Embryonic facial prominence (tissue), 1 donor: ENCODE results near the gene SERPINA5.
"Not testable (repeated sequence)": the region's sequence is repeated elsewhere in the genome, so short reads cannot be mapped to it uniquely, and the experiment has no call there.

Experiments used
- DNase-seq: peaks from one replicate; pipeline ENCODE4 v3.0.0-alpha.2; 2016; ENCODE audit errors: extremely low spot score

SERPINA5 gene

DNA sequence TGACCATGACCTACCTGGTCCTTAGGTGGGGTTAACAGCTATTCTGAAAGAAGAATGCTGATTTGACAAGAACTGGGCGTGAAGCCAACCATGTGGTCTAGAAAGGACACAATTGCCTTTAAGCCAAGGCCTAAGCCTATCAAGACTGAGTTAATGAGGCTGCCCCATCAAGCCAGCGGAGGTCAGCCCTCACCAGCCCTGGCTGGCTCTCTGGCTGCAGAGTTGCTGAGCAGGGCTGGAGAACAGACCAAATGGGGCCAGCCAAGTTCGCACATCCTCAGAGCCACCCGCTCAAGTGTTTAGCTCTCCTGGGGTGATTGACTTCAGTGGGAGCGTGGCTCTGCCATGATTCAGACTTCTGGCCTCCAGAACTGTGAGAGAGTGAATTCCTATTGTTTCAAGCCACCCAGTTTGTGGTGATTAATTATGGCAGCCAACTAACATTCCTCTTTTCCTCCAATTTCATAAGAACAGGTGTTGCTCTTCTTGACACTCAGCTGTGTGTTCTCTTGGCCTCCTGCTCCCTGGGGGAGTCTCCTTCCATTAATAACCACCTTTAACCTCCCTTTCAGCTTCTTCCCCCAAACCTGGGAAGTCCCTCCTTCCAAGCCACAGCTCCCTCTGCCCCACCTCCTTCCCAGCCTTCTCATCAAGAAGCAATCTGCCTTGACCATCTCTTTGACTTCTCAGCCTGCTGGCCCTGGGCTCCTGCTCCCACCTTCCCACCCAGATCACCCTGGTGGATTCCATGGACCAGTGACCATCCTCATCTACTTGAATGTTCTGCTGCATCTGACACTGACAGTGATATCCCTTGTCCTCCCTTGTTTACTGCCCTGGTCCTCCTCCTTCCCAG, 5.3 kb upstream of the SERPINA5 start:
- DNase-seq = no peak

DNA sequence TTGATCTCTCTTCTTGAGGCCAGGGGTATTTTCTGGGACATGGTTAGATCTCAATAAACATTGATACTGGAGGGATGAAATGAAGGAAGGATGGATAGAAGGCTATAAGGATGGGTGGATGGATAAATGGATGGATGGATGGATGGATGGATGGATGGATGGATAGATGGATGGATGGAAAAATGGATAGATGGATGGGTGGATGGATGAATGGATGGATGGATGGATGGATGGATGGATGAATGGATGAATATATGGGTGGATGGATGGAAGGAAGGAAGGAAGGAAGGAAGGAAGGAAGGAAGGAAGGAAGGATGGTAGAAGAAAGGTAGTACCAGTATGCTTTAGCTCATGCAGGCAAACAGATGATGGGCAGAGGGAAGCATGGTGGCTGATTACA, 3.8 kb upstream of the SERPINA5 start:
- DNase-seq = not testable (repeated sequence)

- no peak for DNase-seq
Observed at GRCh38 chr14:94578712-94579111, 2.5 kb upstream of the SERPINA5 start.

- no peak for DNase-seq
Observed at GRCh38 chr14:94582199-94582750, 1.0 kb downstream of the SERPINA5 start.

- no peak for DNase-seq
Observed at GRCh38 chr14:94582851-94583250, 1.6 kb downstream of the SERPINA5 start.

DNA sequence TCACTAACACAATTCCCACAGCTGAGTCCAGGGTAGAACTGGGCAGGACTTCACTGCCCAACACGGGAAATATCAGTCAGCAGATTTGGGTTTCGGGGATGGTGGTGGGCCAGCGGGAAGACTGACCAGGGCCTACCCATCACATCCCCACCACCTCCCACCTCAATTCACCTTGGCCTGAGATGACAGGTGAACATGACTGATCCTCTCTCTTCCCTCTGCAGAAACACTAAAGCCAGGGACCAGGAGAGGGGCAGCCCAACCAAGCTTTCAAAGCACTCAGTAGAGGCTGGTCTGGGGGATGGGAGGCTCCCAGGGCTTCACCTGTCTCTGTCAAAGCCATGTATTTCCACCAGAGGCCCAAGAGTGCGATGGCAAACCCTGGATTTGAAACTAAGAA, 2.3 kb downstream of the SERPINA5 start:
- no peak for DNase-seq

DNA sequence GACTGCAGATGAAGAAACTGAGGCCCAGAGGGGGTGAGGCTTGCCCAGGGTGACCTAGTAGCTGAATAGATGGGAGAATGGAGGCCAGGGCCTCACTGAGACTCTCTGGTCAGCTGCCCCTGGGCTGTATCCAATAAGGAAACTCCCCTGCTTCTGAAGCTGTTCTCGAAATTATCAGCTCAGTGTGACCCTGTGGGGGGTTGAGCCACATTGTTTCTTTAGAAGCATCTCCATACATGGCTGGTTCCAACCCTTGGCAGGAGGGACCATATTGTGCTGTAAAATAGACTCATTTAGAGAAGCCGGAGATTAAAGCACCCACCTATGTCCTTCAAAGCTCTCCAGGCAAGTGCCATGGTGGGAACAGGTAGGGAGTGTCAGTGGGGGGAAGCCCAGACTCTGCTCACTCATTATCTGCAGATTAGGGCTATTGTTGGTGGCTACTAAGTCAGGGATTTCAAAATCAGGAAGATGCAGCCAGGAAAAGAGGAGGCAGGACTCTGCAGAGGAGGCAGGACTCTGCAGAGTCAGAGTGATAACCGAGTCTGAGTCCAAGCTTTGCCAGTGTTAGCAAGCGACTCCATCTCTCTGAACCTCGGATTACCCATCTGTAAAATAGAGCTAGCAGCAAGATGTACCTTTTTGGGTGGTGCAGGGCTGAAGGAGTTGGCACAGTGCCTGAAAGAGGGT, 3.5 kb downstream of the SERPINA5 start:
- no peak for DNase-seq

DNA sequence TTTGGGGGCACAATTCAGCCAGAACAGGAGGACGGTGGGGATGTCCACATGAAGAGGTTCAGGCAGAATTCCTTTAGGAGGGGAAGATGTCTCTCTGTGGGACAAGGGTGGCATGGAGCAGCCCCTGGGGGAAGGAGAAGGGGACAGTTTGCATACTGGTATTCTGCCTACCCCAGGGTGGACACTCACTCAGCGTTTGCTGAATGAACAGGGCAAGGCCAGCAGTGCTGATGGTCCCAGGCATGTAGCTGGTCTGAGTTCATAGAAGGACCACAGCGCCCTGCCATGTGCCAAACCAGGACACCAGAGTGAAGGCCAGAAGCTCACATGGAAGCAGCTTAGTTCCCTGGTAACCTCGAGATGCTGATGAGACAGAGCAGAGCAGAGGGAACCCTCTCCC, 5.4 kb downstream of the SERPINA5 start:
- no peak for DNase-seq

DNA sequence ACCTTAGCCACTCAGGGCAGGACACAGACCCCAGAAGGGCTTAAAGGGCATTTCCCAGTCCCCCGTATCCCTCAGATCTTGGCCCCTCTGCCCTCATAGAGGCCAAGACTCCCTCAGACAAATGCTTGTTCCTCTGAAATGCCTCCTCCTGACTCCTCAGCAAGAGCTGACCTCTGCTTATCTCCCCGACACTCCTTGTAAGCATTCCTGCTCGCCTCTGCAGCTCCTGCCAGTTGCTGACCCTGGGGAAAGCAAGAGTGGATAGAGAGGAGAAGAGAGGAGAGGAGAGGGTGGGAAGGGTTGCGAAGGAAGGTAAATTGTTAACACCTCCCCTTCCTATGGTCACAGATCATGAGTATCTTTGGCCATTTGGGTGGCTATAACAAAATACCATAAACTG, 7.1 kb downstream of the SERPINA5 start:
- DNase-seq = no peak

GRCh38 chr14:94591073-94591472, 9.8 kb downstream of the SERPINA5 start:
- DNase-seq = no peak

DNA sequence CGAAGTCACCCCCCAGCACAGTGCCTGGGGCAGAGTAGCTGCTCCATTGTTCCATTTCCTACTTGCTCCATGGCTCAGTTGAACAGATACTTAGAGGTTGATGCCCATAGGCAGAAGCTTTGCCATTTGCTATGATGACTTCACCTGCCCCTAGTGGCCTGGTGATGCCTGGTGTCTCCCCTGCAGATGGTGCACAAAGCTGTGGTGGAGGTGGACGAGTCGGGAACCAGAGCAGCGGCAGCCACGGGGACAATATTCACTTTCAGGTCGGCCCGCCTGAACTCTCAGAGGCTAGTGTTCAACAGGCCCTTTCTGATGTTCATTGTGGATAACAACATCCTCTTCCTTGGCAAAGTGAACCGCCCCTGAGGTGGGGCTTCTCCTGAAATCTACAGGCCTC, 10.6 kb downstream of the SERPINA5 start:
- DNase-seq = no peak

- DNase-seq = no peak
Observed at GRCh38 chr14:94592457-94592856, 11.2 kb downstream of the SERPINA5 start.

DNA sequence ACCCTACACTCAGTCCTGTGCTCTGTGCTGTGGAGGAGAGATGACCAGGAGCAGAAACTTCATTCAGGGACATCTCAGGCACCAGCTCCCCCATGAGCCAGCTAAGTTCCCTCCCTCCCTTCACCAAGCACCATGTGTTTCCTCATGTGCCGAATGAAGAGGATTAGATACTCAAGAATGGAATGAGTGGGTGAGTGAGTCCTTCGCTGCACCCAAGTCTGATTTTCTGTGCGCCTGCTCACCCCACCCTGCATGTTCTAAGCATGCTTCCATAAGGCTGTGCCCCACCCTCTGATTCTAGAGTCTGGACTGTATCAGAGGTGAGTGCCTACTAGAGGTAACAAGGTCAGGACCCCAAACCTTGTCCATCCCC, 12.1 kb downstream of the SERPINA5 start:
- no peak for DNase-seq

DNA sequence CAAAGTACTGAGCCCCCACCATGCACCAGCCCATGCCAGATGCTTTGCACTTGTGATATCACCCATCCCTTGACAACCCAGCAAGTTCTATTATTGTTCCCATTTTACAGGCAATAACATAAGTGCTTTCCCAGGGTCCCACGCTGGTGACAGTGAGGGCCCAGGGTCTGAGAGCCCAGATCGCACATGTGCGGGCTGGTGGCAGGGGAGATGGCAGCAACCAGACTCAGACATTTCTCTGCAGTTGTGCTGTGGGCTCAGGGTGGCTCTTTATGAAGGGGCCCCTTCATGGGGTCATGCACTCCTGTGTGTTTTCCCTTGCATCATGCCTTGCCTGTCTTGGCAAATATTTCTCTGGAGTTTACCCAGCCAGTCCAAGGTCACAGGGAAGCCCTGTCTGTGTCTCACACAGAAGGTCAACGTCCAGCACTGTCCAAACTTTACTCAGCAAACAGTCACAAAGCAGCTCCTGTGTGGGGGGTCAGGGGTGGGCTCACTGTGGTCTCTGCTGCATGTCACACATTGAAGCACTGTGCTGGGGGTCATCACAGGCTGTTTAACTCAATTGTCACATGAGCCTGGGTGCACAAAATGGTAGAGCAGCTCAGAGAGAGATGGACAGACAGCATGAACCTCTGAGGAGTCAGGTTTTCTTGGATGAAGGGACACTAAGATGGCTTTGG, 12.7 kb downstream of the SERPINA5 start:
- DNase-seq = no peak

DNA sequence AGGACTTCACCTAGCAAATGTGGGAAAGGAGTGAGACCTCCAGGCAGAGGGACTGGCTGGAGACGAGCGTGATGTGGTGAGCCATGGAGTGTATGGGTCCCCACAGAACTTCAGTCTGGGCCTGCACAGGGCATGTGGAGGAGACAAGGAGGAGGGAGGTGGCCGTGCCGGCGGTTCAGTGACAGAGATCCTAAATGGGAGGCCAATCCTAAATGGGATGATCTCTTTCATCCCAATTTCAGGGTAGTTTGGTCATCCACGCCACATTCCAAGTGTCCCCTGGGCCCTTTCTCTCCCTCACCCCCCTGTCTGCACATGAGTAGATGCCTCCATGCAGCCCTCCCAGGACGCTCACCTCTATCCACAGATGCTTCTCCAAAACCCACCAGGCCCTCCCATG, 13.2 kb downstream of the SERPINA5 start:
- no peak for DNase-seq

DNA sequence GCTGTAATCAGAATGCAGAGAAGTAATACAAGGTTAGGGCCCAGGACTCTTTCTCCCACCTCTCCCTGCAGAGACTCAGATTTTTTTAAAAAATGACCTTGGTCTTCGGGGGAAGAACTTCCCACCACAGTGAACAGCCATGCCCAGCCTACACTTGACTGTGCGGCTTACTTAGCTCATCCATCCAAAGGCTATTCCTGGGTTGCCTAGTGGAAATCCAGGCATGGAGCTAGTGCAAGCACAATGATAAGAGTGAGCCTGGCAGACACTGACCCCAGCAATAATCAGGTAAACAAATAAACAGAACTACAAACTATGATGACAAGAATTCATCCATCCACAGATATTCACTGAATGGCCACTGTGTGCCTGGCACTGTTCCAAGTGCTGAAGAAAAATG, 14.7 kb downstream of the SERPINA5 start:
- no peak for DNase-seq

- DNase-seq = no peak
Observed at GRCh38 chr14:94596361-94596760, 15.1 kb downstream of the SERPINA5 start.

DNA sequence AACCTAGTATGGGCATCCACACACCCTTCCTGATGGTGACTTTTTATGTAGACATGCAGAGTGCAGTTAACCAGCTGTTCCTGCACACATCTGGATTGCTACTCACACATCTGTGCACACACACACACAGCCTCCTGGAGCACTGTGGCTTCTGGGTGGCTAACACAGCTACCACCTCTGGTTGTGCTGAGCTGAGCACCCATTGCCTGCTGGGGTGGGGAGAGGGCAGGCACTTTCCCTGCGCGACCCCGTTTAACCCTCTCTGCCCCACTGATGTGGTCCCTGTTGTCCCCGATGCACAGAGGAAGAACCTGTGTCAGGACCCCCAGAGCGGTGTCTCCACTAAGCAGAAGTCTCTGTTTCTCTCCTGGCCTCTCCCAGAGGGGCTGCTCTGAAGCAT, 16.6 kb downstream of the SERPINA5 start:
- DNase-seq = no peak

DNA sequence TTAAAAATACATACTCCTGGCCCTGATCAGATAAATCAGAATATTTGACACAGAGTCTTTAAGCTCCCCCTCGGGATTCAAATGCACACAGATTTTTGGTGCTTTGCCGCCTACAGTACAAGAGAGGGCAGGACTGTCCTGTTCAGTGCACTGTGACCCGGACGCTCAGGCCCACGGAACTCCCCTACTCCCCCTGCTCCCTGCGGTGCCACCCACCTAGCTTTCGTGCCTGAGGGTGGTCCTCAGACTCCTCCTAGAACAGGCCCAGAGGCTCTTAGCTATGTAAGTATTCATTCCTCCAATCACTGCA, 17.2 kb downstream of the SERPINA5 start:
- no peak for DNase-seq

- DNase-seq = peak; percentile 27
Observed at GRCh38 chr14:94598816-94599655, 17.8 kb downstream of the SERPINA5 start.

DNA sequence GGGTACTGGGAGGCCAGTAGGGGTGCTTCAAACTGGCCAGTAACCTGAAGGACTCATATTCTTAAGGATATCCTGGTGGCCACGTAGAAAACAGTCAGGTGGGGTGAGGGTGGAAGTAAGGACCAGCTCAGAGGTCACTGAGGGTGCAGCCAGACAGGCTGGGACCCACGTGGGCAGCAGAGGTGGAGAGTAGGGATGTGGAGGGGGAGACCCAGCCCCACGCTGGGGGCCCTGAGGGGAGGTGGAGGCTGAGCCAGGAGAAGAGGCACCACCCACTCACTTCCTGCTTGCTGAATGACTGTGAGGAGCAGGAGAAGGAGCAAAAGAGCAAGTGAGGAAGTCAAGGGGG, 18.4 kb downstream of the SERPINA5 start:
- no peak for DNase-seq

DNA sequence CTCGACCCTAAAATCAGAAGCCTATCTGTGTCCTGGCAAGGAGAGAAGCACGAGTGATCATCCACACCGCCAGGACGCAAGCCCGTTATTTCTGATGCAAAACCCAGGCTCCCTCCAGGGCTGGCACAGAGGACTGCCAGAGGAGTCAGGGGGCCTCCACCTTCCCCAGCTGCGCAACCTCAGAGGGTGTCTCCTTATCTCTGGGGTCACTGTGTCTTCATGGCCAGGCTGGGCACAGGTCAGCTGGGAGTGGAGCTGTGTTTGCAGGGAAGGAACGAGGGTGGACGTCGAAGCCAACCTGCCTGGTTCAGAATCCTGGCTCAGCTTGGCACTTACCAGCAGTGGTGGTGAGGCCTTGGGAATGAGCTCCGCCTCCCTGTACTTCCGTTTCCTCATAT, 18.9 kb downstream of the SERPINA5 start:
- DNase-seq = no peak
